Esophagus squamous epithelium (tissue), 5 donors: Measurements from ENCODE around the gene ANKRD44. TPM values are rescaled to one million over a fixed set of nuclear protein-coding genes. Genes with fewer than 3 reads are reported as not detected.

Experiments used
- DNase-seq: peaks from one replicate; lab custom pipeline; 2025; lab: John Stamatoyannopoulos, UW
- H3K27ac ChIP-seq, 4 donors: fragments of 200-600 bp; sonication (generic); one replicate each; pipeline ENCODE4 v1.5.1; 2016 to 2019; ENCODE audit warnings: mild to moderate bottlenecking in 1 of 4
- H3K27me3 ChIP-seq, 4 donors: fragments of 200-600 bp; sonication (generic); 1 replicate in 3 of 4; 2 replicates in 1 of 4; pipeline versions ENCODE4 v1.5.1 to v1.6.0; 2017 to 2021; ENCODE audit warnings: antibody characterized with exemption in 1 of 4
- H3K36me3 ChIP-seq, 3 donors: fragments of 200-600 bp; sonication (generic); one replicate each; pipeline ENCODE4 v1.5.1; 2016 to 2019
- H3K4me1 ChIP-seq, 3 donors: fragments of 200-600 bp; sonication (generic); one replicate each; pipeline ENCODE4 v1.5.1; 2017 to 2019
- H3K4me3 ChIP-seq, 4 donors: fragments of 200-600 bp; sonication (generic); 1 replicate in 3 of 4; 2 replicates in 1 of 4; pipeline ENCODE4 v1.5.1; 2016 to 2019; ENCODE audit warnings: mild to moderate bottlenecking in 2 of 4, moderate library complexity in 1 of 4
- H3K9me3 ChIP-seq, 3 donors: fragments of 200-600 bp; sonication (generic); one replicate each; pipeline ENCODE4 v1.5.1; 2016 to 2019
- POLR2A ChIP-seq, 4 donors: fragments of 450-650 bp; IDR thresholded peaks; one replicate each; pipeline ENCODE4 v1.6.1; 2017; ENCODE audit warnings: antibody characterized with exemption in 4 of 4, mild to moderate bottlenecking in 4 of 4, moderate library complexity in 3 of 4
- WGBS, 2 donors: methylation state at CpG; one replicate each; pipeline ENCODE4 v1.1.5; 2018; 5-methylcytosine and 5-hydroxymethylcytosine counted together
- intact Hi-C: fragments of 100-400 bp; cut with DNase I; formaldehyde crosslinking; loops from one replicate; pipeline ENCODE4 v1.15.0; 2022
- total RNA-seq, 4 donors: library from RNA; depleted of rRNA; stranded (reverse); fragments of >200 nt; gene quantifications; one replicate each; pipeline ENCODE4 v1.1.0, GENCODE V29; 2016
- TF ChIP-seq, protein P1 (sequence below), 6 experiments: fragments of 450-650 bp in 4 of 6; fragments of 200-600 bp in 2 of 6; sonication (generic) in 2 of 6; IDR thresholded peaks; one replicate each; pipeline ENCODE4 v1.5.1; 2016 to 2019; ENCODE audit warnings: antibody characterized with exemption in 6 of 6, mild to moderate bottlenecking in 4 of 6, moderate library complexity in 4 of 6
- donor health status: DM: yes; HTN: yes; CAD: no.

The ANKRD44 gene
- total RNA-seq, 4 donors from 2014 or later, result 4.5 to 54.0 (median 11.4) TPM

DNA sequence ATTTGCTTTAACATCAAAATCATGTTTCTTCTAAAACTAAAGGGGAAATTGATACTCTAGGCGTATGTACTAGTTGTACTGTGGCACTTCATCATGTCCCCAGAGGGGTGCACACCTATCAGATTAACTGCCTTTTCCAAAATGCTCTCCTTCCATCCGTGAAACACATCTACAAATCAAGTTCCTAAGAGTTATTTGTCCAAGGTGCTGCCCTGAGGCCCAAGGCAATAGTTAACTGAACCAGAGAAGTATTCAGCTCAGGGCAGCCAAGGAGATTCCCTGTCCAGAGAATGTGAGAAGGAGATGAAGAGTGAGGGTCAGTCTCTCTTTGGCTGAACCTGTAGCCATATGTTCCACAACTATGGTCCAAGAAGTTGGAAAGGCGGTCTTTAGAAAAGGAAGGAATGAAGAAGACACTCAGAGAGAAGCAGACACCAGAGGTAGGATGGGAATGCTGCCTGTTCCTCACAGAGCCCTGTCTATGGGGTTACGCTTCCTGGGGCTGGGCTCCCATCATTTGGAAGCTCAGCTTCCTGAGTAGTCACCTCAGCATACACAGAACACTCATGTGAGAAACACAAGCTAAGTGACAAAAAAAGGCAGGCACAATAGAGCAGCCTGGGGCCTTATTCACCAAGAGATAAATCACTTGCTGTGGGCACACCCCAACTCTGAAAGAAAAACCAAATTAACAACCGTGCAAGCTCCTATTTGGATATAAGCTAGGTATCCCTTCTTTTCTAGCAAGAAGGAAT, 55.6 kb downstream of the ANKRD44 start:
- WGBS, 2 donors, result 71 to 77% methylated on average over 5 of the region's 5 CpGs
- TF ChIP-seq, protein P1, sequence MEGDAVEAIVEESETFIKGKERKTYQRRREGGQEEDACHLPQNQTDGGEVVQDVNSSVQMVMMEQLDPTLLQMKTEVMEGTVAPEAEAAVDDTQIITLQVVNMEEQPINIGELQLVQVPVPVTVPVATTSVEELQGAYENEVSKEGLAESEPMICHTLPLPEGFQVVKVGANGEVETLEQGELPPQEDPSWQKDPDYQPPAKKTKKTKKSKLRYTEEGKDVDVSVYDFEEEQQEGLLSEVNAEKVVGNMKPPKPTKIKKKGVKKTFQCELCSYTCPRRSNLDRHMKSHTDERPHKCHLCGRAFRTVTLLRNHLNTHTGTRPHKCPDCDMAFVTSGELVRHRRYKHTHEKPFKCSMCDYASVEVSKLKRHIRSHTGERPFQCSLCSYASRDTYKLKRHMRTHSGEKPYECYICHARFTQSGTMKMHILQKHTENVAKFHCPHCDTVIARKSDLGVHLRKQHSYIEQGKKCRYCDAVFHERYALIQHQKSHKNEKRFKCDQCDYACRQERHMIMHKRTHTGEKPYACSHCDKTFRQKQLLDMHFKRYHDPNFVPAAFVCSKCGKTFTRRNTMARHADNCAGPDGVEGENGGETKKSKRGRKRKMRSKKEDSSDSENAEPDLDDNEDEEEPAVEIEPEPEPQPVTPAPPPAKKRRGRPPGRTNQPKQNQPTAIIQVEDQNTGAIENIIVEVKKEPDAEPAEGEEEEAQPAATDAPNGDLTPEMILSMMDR (IDR thresholded peaks at IDR 0.05), result no peak
- TF ChIP-seq POLR2A (IDR thresholded peaks at IDR 0.05), result no peak
- no peaks in the 10 kb centered on the region for H3K27me3 ChIP-seq
- no peaks in the 10 kb centered on the region for H3K36me3 ChIP-seq
- H3K4me3 ChIP-seq, result peak overlapping the region in 1 of 4 donors; percentile 37
- no peak for DNase-seq
- H3K9me3 ChIP-seq, result no peaks in the 10 kb centered on the region
- H3K4me1 ChIP-seq, result peaks cover 0 to 41% (median 0%) of the 10 kb centered on the region in 3 donors
- H3K27ac ChIP-seq, result peak overlapping the region; percentile 24 to 66 (median 50)
- intact Hi-C loops, result no loop called here

DNA sequence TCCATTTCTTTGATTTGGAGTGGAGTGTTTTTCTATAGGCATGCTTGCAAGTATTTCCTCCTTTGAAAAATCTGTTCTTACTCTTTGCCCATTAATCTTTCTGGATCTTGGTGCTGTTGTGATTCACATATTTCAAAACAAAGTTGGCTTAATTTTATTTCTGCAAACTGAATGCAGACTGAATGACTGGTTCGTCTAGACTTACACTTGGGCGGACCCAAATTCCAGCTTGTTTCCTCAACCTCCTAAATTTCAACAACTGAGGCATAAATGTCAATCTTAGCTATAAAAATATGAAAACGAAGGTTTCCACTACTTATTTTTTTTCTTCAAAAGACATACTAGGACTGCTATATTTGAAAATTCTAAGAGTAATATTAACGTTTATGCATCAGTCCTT, 59.0 kb downstream of the ANKRD44 start:
- Histone ChIP-seq H3K4me3 (no peak overlapping the region), H3K27me3 (no peaks in the 10 kb centered on the region), H3K4me1 (peaks cover 0 to 30% (median 0%) of the 10 kb centered on the region in 3 donors), H3K27ac (no peak overlapping the region), H3K36me3 (no peaks in the 10 kb centered on the region), H3K9me3 (no peaks in the 10 kb centered on the region)
- intact Hi-C loops, result no loop called here
- 47 to 48% methylated on average over 4 of the region's 4 CpGs for WGBS, 2 donors
- TF ChIP-seq, protein P1 (IDR thresholded peaks at IDR 0.05), result no peak
- no peak for TF ChIP-seq POLR2A (IDR thresholded peaks at IDR 0.05)
- no peak for DNase-seq

DNA sequence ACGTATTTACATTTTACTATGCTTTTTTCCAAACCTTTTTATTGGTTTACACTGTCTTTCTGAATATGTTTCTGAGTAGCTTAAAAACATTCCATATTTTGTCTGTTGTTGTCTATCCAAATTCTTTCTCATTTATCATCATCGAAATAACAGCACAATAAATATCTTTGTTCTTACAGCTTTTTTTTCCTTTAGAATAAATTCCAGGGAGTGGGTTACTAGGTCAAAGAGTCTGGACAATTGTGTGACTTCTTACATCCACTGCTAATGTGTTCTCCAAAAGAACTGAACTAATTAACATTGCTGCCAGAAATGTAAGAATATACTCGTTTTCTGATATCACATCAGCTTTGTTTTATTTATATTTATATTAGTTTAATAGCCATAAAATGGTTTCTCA, 59.4 kb downstream of the ANKRD44 start:
- Histone ChIP-seq H3K27me3 (no peaks in the 10 kb centered on the region), H3K4me1 (peaks cover 0 to 25% (median 0%) of the 10 kb centered on the region in 3 donors), H3K4me3 (no peak overlapping the region), H3K9me3 (no peaks in the 10 kb centered on the region), H3K27ac (no peak overlapping the region), H3K36me3 (no peaks in the 10 kb centered on the region)
- TF ChIP-seq, protein P1 (IDR thresholded peaks at IDR 0.05), result no peak
- TF ChIP-seq POLR2A (IDR thresholded peaks at IDR 0.05), result no peak
- DNase-seq, result no peak
- WGBS, 2 donors, result 54% methylated on average over 3 of the region's 3 CpGs
- intact Hi-C loops, result no loop called here

DNA sequence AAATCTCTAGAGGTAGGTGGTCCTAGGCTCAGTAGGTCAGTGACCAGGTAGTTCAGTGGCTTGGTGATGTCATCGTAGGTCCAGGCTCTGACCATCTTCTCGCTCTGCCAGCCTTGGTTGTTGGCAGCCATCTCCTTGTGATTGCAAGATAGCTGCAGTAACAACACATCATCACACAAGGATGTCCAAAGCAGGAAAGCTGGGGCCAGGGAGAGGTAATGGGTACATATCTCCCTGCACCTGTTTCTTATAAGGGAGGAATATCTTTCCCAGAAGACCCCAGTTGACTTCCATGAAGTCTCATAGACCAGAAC, 60.5 kb downstream of the ANKRD44 start:
- Histone ChIP-seq H3K4me1 (peaks cover 0 to 15% (median 0%) of the 10 kb centered on the region in 3 donors), H3K36me3 (no peaks in the 10 kb centered on the region), H3K4me3 (no peak overlapping the region), H3K9me3 (no peaks in the 10 kb centered on the region), H3K27ac (no peak overlapping the region), H3K27me3 (no peaks in the 10 kb centered on the region)
- intact Hi-C loops, result no loop called here
- DNase-seq, result no peak
- 90 to 100% methylated on average over 2 of the region's 2 CpGs for WGBS, 2 donors
- TF ChIP-seq POLR2A (IDR thresholded peaks at IDR 0.05), result no peak
- TF ChIP-seq, protein P1 (IDR thresholded peaks at IDR 0.05), result no peak

DNA sequence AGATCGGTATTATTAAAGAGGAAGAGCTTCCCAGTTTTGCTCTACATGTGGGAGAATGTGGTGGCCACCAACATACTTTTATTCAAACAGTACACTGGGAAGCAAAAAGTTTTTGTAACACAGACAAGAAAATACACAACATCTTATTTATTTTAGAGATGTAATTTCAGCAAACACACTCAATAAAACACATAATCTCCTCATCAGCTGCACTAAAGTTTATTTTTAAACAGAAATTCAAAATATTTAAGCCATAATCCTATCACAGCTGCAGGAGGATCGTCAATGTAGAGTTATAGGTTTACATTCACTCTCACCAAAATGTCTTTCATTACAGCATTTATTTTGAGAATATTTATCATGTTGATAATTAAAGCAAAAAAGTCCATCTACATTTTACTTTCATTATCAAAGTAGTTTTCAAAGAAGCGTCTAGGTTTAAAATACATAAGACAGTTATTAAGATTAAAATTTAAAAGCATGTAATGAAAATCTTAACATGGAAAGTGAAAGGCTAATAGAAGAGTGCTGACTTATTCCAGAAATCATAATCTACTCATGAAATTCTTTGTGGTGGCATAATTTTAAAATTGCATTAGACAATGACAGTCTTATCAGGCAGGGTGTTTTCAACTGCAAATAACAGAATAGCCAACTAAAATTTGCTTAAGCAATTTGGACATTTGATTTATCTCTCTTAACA, 61.0 kb downstream of the ANKRD44 start:
- no peak for DNase-seq
- H3K27ac ChIP-seq, result no peak overlapping the region
- WGBS, 2 donors, result 73 to 78% methylated on average over 3 of the region's 3 CpGs

More for the DNA sequence above, 61.0 kb downstream of the ANKRD44 start:
- Histone ChIP-seq H3K4me1 (peaks cover 0 to 10% (median 0%) of the 10 kb centered on the region in 3 donors), H3K36me3 (no peaks in the 10 kb centered on the region), H3K9me3 (no peaks in the 10 kb centered on the region), H3K27me3 (no peaks in the 10 kb centered on the region), H3K4me3 (no peak overlapping the region)
- no peak for TF ChIP-seq POLR2A (IDR thresholded peaks at IDR 0.05)
- TF ChIP-seq, protein P1 (IDR thresholded peaks at IDR 0.05), result no peak
- intact Hi-C loops, result no loop called here
